Keratinocyte (primary cell): Measurements from ENCODE around the gene TAGLN.

ENCODE experiments used
- CTCF ChIP-seq, 3 experiments: IDR thresholded peaks in 1 of 3; conservative IDR thresholded peaks in 1 of 3; optimal IDR thresholded peaks in 1 of 3; 2 replicates in 2 of 3; 3 replicates in 1 of 3; pipeline versions ENCODE3 to v1.5.1; 2011; ENCODE audit warnings: low read length in 3 of 3, mild to moderate bottlenecking in 3 of 3, moderate library complexity in 2 of 3, control low read depth in 1 of 3, inconsistent platforms in 1 of 3; ENCODE audit not compliant: insufficient read depth in 2 of 3; ENCODE audit errors: extremely low read depth in 1 of 3
- EZH2 ChIP-seq: IDR thresholded peaks from one replicate; pipeline ENCODE4 v1.6.1; 2012; ENCODE audit warnings: inconsistent platforms, mild to moderate bottlenecking, low read length, moderate library complexity

- TF ChIP-seq CTCF (optimal IDR thresholded peaks at IDR 0.05 in 1 of 3, IDR thresholded peaks at IDR 0.05 in 1 of 3, conservative IDR thresholded peaks at IDR 0.05 in 1 of 3; ENCODE audit: extremely low read depth in 1 of 3, insufficient read depth in 2 of 3, low read length in 3 of 3) (no peak), EZH2 (no peak)
Measured at GRCh38 chr11:117229931-117230285, 30.7 kb downstream of the TAGLN start.
